ENCODE results near the gene EXTL2. TPM values are rescaled to one million over a fixed set of nuclear protein-coding genes. Genes with fewer than 3 reads are reported as not detected.

Gene EXTL2
- total and polyA plus RNA-seq, 2 donors (not counting 3 experiments of a cell fraction or from before 2014, with no cell fraction given) = 19.4 to 30.7 TPM

GRCh38 chr1:100941098-100941527 is 46.5 kb upstream of the EXTL2 start:
- Histone ChIP-seq H3K9me1 (replicated peaks; ENCODE audit: control insufficient read depth, extremely low read depth, insufficient read depth, low read length) (no peaks in the 10 kb centered on the region), H3K9me3 (replicated peaks; ENCODE audit: control insufficient read depth, insufficient read depth, low read length) (no peaks in the 10 kb centered on the region), H3K36me3 (ENCODE audit: control insufficient read depth in 2 of 2, extremely low read depth in 1 of 2, insufficient read depth in 2 of 2, low read length in 2 of 2) (peaks cover 0 to 3% of the 10 kb centered on the region in 2 experiments), H3K27me3 (ENCODE audit: control insufficient read depth in 2 of 2, insufficient read depth in 2 of 2, low read length in 2 of 2) (no peaks in the 10 kb centered on the region), H3K4me2 (ENCODE audit: insufficient read depth, low read length) (no peak overlapping the region), H4K20me1 (replicated peaks; ENCODE audit: control insufficient read depth, extremely low read depth, insufficient read depth, low read length) (no peaks in the 10 kb centered on the region), H3K27ac (ENCODE audit: insufficient read depth, low read depth, low read length) (no peak overlapping the region), H2AFZ (ENCODE audit: low read depth, low read length) (no peak overlapping the region), H3K79me2 (ENCODE audit: control insufficient read depth, insufficient read depth, low read length) (no peaks in the 10 kb centered on the region), H3K9ac (replicated peaks; ENCODE audit: extremely low read depth, insufficient read depth, low read length) (no peak overlapping the region), H3K4me1 (ENCODE audit: control insufficient read depth, extremely low read depth, insufficient read depth, low read length) (peaks cover 3% of the 10 kb centered on the region), H3K4me3 (replicated peaks in 1 of 3; ENCODE audit: insufficient read depth in 1 of 3, low read depth in 1 of 3, low read length in 3 of 3) (no peak overlapping the region)
- POLR2A ChIA-PET = no interaction called here
- intact Hi-C loops (cut with micrococcal nuclease) = no loop called here
- CTCF ChIA-PET = interaction anchor here (1.5 to 1.8 kb wide), 2 partner anchors 18 to 347 kb away, joined by 4 read pairs; no protein-coding TSS in a partner anchor
- no peak for TF ChIP-seq MAX (IDR thresholded peaks at IDR 0.05; ENCODE audit: insufficient read depth, insufficient read length)
- TF ChIP-seq POLR2A (IDR thresholded peaks at IDR 0.05; ENCODE audit: low read depth, low read length) = no peak
- TF ChIP-seq FOS (IDR thresholded peaks at IDR 0.05; ENCODE audit: borderline replicate concordance, insufficient read depth, low read length) = no peak
- TF ChIP-seq MYC (IDR thresholded peaks at IDR 0.05; ENCODE audit: low read depth, low read length) = no peak
- no peak for TF ChIP-seq EZH2 (IDR thresholded peaks at IDR 0.05; ENCODE audit: borderline replicate concordance, low read depth, low read length, severe bottlenecking)
- no peak for TF ChIP-seq POLR2AphosphoS5 (IDR thresholded peaks at IDR 0.05; ENCODE audit: insufficient read depth, low read depth, low read length)
- no peak for TF ChIP-seq CTCF (IDR thresholded peaks at IDR 0.05; ENCODE audit: extremely low read depth in 1 of 2, insufficient read depth in 1 of 2, low read depth in 1 of 2, low read length in 2 of 2)
- TF ChIP-seq GATA2 (IDR thresholded peaks at IDR 0.05; ENCODE audit: insufficient read depth, insufficient read length, low read depth, low read length) = no peak
- TF ChIP-seq JUN (IDR thresholded peaks at IDR 0.05; ENCODE audit: borderline replicate concordance, insufficient read depth, insufficient read length, low read depth) = no peak
- no TSS peak for BruUV-seq (replicated peaks)
- DNase-seq (ENCODE audit: low read depth, low spot score) (no peak), FAIRE-seq (no peak)
- dilution Hi-C loops (cut with MboI; ENCODE audit: extremely low pct_ligation_motif_present, low sequenced_read_pairs) = no loop called here

Measured in endothelial cell of umbilical vein (primary cell).